ENCODE results near the gene TMEM163. TPM values are rescaled to one million over a fixed set of nuclear protein-coding genes. Genes with fewer than 3 reads are reported as not detected.
"Not testable (repeated sequence)": the region's sequence is repeated elsewhere in the genome, so short reads cannot be mapped to it uniquely, and the experiment has no call there.

Gene TMEM163
- total RNA-seq, 2 experiments from 2014 or later: 0.12 TPM; not detected in 1

DNA sequence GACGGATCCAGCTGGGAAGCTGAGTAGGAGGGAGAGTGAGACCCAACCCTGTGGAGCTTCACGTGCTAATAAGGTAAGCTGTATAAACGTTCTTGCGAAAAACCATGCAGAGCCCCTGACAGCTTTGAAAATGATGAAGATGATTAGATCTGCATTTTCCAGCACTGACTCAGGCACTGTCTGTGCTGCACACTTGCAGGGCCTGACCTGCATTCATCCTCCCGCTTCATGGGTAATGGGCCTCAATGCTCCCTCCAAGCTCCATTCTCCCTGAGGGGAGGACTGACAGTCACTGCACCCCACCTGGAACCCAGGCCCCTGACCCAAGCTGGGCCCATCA lies 205.4 kb downstream of the TMEM163 start:
- Mint-ChIP-seq H3K27me3 (peaks cover 8% of the 10 kb centered on the region), H3K27ac (no peak overlapping the region), H3K4me3 (no peak overlapping the region), H3K36me3 (no peaks in the 10 kb centered on the region), H3K4me1 (ENCODE audit: low read depth) (no peaks in the 10 kb centered on the region), H3K9me3 (no peaks in the 10 kb centered on the region)
- intact Hi-C loops (cut with micrococcal nuclease): no loop called here
- DNase-seq: no peak
- ChIA-PET POLR2A (no interaction called here), CTCF (no interaction called here)

DNA sequence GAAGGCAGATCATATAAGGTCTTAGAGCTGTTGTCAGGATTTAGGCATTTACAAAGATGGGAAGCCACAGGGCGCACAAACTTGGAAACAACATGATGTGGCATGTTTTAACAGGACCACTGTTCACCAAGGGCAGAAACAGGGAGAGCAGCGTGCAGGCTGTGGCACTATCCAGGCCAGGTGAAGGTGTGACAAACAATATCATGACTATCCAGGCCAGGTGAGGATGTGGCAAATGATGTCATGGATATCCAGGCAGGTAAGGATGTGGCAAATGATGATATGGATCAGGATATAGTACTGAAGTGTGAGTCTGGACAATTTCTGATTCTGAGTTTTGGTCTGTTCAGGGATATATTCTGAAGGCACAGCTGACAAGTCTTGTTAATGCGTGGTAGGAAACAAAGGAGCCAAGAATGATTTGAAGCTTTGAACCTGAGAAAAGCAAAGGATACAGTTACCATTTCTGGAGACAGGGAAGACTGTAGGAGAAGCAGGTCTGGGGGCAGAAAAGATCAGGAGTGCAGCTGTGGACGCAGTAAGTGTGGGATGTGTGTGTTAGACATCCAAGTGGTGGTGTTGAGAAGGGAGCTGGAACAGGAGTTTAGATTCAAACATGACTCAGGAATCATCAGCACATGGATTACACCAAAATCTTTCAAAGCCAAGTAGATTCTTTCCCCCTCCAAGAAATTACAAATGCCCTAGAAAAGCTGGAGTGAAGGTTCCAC lies 205.9 kb downstream of the TMEM163 start:
- no peak overlapping the region for H3K27ac Mint-ChIP-seq
- ChIA-PET POLR2A (no interaction called here), CTCF (no interaction called here)
- intact Hi-C loops (cut with micrococcal nuclease): no loop called here
- H3K4me1 Mint-ChIP-seq (ENCODE audit: low read depth): peaks cover 3% of the 10 kb centered on the region
- no peaks in the 10 kb centered on the region for H3K9me3 Mint-ChIP-seq
- H3K4me3 Mint-ChIP-seq: no peak overlapping the region
- H3K36me3 Mint-ChIP-seq: no peaks in the 10 kb centered on the region
- no peak for DNase-seq
- peaks cover 5% of the 10 kb centered on the region for H3K27me3 Mint-ChIP-seq

DNA sequence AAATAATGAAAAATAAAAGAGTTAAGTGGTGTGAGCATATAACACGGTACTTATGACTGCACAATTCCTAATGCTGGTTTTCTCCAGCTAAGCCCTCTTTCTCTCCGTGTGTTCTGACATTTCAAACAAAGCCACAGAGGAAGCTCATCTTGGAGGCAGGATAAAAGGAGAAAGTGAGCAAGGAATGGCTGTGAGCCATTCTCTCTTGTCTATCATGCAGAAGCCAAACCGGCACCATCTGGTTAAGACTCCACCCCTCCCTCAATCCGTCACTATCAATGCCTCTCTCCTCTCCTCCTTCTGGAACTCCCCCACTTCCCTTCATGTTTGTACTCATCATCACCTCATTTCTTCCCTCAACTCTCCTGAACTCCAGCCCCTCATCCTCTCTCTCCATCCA lies 210.4 kb downstream of the TMEM163 start:
- no peaks in the 10 kb centered on the region for H3K36me3 Mint-ChIP-seq
- CTCF ChIA-PET: no interaction called here
- intact Hi-C loops (cut with micrococcal nuclease): no loop called here

DNA sequence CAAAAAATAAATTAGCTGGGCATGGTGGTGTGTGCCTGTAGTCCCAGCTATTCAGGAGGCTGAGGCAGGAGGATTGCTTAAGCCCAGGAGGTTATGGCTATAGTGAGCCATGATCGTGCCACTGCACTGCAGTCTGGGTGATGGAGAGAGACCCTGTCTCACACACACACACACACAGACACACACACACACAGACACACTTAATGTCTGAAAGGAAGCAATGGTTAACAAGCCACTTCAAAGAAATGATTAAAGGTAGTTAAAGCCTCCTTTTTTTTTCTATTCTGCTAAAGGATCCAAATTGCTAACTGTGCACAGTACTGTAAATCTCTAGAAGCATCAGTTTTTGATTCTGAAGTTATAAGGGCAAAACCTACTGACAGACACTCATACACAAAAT lies 211.1 kb downstream of the TMEM163 start:
- ChIA-PET CTCF (no interaction called here), POLR2A (no interaction called here)
- no peak for DNase-seq
- Mint-ChIP-seq H3K4me3 (no peak overlapping the region), H3K27ac (no peak overlapping the region), H3K36me3 (no peaks in the 10 kb centered on the region), H3K27me3 (no peaks in the 10 kb centered on the region), H3K4me1 (ENCODE audit: low read depth) (peaks cover 3% of the 10 kb centered on the region), H3K9me3 (no peaks in the 10 kb centered on the region)
- intact Hi-C loops (cut with micrococcal nuclease): no loop called here

More for the DNA sequence above, 210.4 kb downstream of the TMEM163 start:
- H3K27ac Mint-ChIP-seq: no peak overlapping the region
- DNase-seq: no peak
- H3K4me3 Mint-ChIP-seq: no peak overlapping the region
- H3K27me3 Mint-ChIP-seq: no peaks in the 10 kb centered on the region
- H3K4me1 Mint-ChIP-seq (ENCODE audit: low read depth): peaks cover 3% of the 10 kb centered on the region
- POLR2A ChIA-PET: no interaction called here
- no peaks in the 10 kb centered on the region for H3K9me3 Mint-ChIP-seq

DNA sequence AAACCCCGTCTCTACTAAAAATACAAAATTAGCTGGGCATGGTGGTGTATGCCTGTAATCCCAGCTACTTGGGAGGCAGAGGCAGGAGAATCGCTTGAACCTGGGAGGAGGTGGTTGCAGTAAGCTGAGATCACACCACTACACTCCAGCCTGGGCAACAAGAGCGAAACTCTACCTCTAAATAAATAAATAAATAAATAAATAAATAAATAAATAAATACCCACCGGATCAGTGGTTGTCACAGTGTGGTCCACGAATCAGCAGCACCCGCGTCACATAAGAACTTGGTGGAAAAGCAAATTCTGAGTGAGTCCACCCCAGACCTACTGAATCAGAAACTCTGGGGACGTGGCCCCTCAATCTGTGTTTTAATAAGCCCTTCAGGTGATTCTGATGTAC lies 211.6 kb downstream of the TMEM163 start:
- H3K27me3 Mint-ChIP-seq; H3K9me3 Mint-ChIP-seq; H3K36me3 Mint-ChIP-seq; H3K27ac Mint-ChIP-seq; CTCF ChIA-PET; H3K4me3 Mint-ChIP-seq; intact Hi-C loops (cut with micrococcal nuclease); H3K4me1 Mint-ChIP-seq (ENCODE audit: low read depth); POLR2A ChIA-PET; DNase-seq: not testable (repeated sequence)

DNA sequence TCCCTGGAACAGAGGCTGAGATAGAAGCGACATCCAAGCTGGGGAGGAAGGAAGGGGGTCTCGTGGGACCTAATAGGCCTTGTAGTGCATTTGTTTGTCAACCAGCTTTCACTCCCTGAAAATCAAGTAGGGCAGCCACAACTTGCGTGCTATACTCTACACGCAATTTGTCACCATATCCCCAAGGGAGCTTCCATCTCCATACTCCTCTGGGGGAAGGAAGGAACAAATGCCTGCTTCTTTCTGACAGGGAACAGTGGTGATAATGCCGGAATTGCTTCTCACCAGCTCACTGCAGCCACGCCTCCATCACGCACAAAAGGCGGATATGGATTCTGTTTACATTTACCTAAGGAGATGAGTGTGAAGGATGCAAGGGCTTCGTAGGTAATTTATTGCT lies 213.4 kb downstream of the TMEM163 start:
- H3K4me3 Mint-ChIP-seq: no peak overlapping the region
- DNase-seq: no peak
- no peaks in the 10 kb centered on the region for H3K27me3 Mint-ChIP-seq
- no peaks in the 10 kb centered on the region for H3K9me3 Mint-ChIP-seq
- H3K4me1 Mint-ChIP-seq (ENCODE audit: low read depth): peaks cover 3% of the 10 kb centered on the region
- intact Hi-C loops (cut with micrococcal nuclease): no loop called here
- H3K36me3 Mint-ChIP-seq: no peaks in the 10 kb centered on the region
- CTCF ChIA-PET: no interaction called here
- no peak overlapping the region for H3K27ac Mint-ChIP-seq
- POLR2A ChIA-PET: no interaction called here

DNA sequence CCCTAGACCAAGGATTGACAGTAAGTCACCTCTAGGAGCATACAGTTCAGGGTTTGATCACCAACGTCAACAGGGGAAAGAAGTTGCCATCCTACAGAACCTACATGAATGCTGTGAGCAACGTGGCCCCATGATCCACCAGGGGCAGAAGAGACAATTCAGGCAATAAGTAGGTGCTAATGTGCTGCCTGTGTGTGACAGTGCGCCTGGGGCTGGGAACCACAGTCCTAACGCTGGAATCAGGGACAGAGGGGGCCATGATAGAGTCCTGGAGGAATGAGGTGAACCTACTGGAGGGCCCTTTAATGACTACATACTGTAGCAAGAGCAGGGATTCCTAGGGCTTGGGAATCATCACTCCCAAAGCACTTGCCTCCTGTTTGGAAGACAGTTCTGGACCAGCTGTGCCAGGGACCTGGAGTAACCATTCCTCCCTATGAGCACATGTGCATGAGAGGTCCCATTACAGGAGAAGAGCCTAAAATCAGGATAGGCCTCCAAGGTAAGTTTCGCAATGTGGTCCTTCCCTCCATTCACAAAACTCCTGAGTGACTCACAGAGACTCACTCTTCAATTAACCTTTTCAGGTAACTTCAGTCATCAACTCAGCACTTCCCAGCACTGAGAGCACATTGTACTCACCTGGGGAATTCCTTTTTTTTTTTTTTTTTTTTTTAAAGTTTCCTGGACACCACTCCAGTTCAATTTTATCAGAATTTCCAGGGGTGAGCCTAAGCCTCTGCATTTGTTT lies 214.0 kb downstream of the TMEM163 start:
- ChIA-PET POLR2A (no interaction called here), CTCF (no interaction called here)
- Mint-ChIP-seq H3K4me3 (no peak overlapping the region), H3K27ac (no peak overlapping the region), H3K4me1 (ENCODE audit: low read depth) (peaks cover 3% of the 10 kb centered on the region), H3K36me3 (no peaks in the 10 kb centered on the region), H3K27me3 (no peaks in the 10 kb centered on the region), H3K9me3 (no peaks in the 10 kb centered on the region)
- intact Hi-C loops (cut with micrococcal nuclease): no loop called here
- no peak for DNase-seq

DNA sequence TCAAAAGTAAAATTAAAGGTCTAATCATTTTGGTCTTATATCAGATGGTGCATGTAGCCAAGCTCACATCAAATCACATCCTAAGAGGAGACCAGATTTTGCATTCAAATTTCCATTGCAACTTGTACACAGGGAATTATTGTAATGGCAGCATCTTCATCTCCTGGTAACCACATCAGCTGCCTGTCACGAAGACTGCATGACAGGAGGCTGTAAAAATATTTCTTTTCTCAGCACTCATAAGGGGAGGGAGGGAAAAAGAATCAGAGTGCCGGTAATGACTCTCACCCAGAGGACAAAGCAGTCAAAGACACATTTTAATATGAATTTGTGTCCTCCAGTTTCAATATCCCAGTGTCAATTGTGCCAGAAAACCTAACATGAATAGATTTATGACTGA lies 216.7 kb downstream of the TMEM163 start:
- DNase-seq: no peak
- no peaks in the 10 kb centered on the region for H3K36me3 Mint-ChIP-seq
- ChIA-PET POLR2A (no interaction called here), CTCF (no interaction called here)
- intact Hi-C loops (cut with micrococcal nuclease): no loop called here
- no peak overlapping the region for H3K4me3 Mint-ChIP-seq
- H3K27ac Mint-ChIP-seq: no peak overlapping the region
- no peaks in the 10 kb centered on the region for H3K27me3 Mint-ChIP-seq
- no peaks in the 10 kb centered on the region for H3K9me3 Mint-ChIP-seq
- H3K4me1 Mint-ChIP-seq (ENCODE audit: low read depth): no peaks in the 10 kb centered on the region

DNA sequence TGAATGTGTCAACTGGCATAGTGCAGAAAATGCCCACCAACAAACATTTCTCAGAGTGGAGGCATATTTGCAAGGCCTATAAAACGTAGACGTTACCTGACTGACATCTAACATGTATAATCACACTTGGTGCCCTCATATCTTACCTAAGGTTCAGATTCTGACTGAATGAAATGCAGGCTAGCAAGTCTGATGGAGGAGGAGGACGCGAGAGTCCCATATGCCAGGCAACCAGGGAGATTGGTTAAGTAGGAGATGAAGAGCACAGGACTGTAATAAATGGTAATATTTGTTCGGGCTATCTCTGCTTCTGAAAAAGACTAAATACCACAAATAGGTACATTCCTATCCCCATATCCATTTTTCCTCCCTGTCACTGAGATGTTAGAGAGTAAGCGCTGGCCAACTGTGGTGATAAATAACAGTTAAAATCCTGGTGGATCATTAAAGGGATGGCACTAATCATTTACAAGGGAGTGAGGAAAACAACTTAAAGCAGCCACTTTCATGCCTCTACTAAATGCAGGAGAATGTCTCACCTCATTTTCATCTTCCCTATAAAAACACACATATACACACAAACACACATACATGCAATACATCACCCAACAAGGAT lies 217.2 kb downstream of the TMEM163 start:
- intact Hi-C loops (cut with micrococcal nuclease): no loop called here
- CTCF ChIA-PET: no interaction called here

DNA sequence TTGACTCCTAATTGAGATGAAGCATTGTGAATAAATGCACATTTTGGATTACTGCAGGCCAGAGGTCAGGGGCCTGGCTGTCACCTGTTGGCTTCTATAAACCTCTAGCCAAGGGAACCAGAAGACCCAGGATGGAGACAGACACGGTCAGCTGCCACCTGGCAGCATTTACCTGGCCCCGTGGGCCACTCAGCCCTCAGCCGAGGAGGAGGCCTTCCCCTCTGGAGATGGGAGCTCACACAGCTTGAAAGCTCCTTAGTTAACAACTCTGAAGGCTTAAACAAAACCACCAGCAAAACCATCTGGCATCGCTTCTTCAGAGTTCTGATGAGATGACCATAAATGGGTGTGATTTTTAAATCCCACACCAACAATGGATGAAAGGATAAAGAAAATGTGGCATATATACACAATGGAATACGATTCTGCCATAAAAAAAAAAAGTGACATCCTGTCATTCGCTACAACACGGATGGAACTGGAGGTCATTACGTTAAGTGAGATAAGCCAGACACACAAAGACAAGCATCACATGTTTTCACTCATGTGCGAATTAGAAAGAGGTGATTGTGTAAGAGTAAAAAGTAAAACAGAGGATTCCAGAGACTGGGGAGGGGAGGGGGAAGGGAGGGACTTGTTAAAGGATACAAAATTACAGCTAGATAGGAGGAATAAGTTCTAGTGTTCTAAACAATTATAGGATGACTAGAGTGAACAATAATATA lies 218.4 kb downstream of the TMEM163 start:
- ChIA-PET POLR2A (no interaction called here), CTCF (no interaction called here)
- intact Hi-C loops (cut with micrococcal nuclease): no loop called here
- no peaks in the 10 kb centered on the region for H3K27me3 Mint-ChIP-seq
- H3K27ac Mint-ChIP-seq: no peak overlapping the region
- H3K4me1 Mint-ChIP-seq (ENCODE audit: low read depth): no peaks in the 10 kb centered on the region
- no peak overlapping the region for H3K4me3 Mint-ChIP-seq
- H3K36me3 Mint-ChIP-seq: no peaks in the 10 kb centered on the region
- H3K9me3 Mint-ChIP-seq: no peaks in the 10 kb centered on the region
- DNase-seq: no peak

More for the DNA sequence above, 217.2 kb downstream of the TMEM163 start:
- POLR2A ChIA-PET: no interaction called here
- Mint-ChIP-seq H3K9me3 (no peaks in the 10 kb centered on the region), H3K4me3 (no peak overlapping the region), H3K27me3 (no peaks in the 10 kb centered on the region), H3K27ac (no peak overlapping the region), H3K36me3 (no peaks in the 10 kb centered on the region), H3K4me1 (ENCODE audit: low read depth) (no peaks in the 10 kb centered on the region)
- no peak for DNase-seq

DNA sequence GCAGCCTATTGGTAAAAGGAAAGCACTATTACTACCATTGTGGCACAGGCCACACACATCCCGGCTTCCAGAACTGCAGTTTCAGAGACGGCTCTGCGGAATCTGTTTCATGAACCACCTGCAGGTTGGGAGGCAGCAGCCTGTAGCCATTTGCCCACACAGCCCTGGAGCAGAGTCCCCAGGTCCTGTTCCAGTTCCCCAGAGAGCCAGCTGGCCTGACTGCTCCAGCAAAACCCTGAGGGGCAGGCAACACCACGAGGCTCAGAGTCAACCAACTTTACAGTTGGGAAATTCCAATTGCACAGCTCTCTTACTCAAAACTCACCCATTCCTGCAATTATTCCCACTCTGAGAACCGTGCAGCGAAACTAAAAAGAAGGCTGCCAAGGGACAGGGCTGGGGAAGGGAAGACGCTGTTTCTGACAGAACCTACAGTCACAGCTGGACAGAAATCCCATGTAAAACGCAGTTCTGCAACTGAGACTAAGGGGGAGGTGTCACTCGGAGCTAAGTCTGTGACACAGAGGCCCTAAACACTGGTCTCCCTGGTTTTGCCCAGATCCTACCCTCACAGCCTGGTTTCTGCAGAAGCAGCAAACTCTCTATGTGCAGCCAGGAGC lies 219.4 kb downstream of the TMEM163 start:
- DNase-seq: no peak
- CTCF ChIA-PET: no interaction called here
- intact Hi-C loops (cut with micrococcal nuclease): no loop called here
- no peaks in the 10 kb centered on the region for H3K4me1 Mint-ChIP-seq (ENCODE audit: low read depth)
- no peak overlapping the region for H3K27ac Mint-ChIP-seq
- no peaks in the 10 kb centered on the region for H3K9me3 Mint-ChIP-seq
- no peaks in the 10 kb centered on the region for H3K36me3 Mint-ChIP-seq
- H3K27me3 Mint-ChIP-seq: no peaks in the 10 kb centered on the region
- H3K4me3 Mint-ChIP-seq: no peak overlapping the region
- POLR2A ChIA-PET: no interaction called here

DNA sequence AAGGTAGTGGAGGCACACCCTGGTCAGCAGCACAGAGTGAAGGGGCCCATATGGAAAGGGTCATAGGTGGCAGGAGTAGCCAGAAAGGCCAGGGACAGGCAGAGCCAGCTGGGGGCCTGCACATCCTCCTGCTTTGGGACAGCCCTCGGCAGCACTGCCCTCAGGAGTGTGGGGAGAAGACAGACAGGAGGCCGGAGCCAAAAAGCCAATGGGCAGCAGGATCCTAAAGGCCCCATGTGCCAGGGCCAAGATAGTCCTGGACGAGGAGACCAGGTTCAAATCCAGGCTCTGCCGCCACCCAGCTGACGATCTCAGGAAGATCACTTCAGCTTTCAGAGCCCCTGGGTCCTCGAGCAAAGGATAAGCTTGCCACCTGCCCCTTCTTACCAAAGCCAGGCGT lies 220.1 kb downstream of the TMEM163 start:
- no peaks in the 10 kb centered on the region for H3K36me3 Mint-ChIP-seq
- no peak overlapping the region for H3K4me3 Mint-ChIP-seq
- no peaks in the 10 kb centered on the region for H3K27me3 Mint-ChIP-seq
- intact Hi-C loops (cut with micrococcal nuclease): no loop called here
- ChIA-PET CTCF (no interaction called here), POLR2A (no interaction called here)
- no peaks in the 10 kb centered on the region for H3K9me3 Mint-ChIP-seq
- no peak for DNase-seq
- no peak overlapping the region for H3K27ac Mint-ChIP-seq
- no peaks in the 10 kb centered on the region for H3K4me1 Mint-ChIP-seq (ENCODE audit: low read depth)
